ENCODE data around the gene RPUSD4.

DNA sequence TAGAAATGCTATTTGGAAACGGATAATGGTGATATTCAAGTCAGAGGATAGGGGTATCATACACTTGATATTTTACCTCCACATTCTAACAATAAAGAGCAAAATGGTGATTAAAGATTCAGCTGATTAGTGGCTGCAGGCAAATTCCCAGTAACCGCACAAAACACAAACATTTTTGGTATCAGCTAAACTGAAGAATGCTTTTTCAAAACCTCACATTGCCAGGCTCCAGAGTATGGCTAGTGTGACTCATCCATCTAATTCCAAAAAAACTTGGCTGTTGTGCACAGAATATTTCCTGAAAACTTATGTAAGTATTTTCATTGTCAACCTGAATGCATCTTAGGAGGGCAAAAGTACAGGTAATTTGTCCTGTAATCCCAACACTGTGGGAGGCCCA, 46.3 kb upstream of the RPUSD4 start:
- TF ChIP-seq POLR2A (IDR thresholded peaks at IDR 0.05) (no peak), CTCF (IDR thresholded peaks at IDR 0.05) (no peak)
